A549 (cell line): ENCODE measurements around the gene TEDDM1. TPM values are rescaled to one million over a fixed set of nuclear protein-coding genes. Genes with fewer than 3 reads are reported as not detected.

Experiments used
- ATAC-seq, 2 experiments: fragments of 200-7000 bp in 1 of 2; fragments of >200 bp in 1 of 2; cut with Nextera tagmentation in 1 of 2; cut with Tn5 transposase in 1 of 2; 3 replicates each; pipeline versions ENCODE4 v1.8.0 to v1.9.1; 2018 to 2020; ENCODE audit warnings: mild to moderate bottlenecking in 1 of 2, moderate library complexity in 1 of 2
- CTCF ChIA-PET: fragments of 300-600 bp; sonication (Branson Sonifier 250); formaldehyde crosslinking; extraction: SDS; loops from one replicate; lab custom pipeline; 2021; ENCODE audit warnings: antibody characterized with exemption, inconsistent platforms; lab: Yijun Ruan, JAX
- POLR2A ChIA-PET: fragments of 350-600 bp; formaldehyde crosslinking; extraction: SDS; loops from one replicate; lab custom pipeline; 2021; ENCODE audit warnings: antibody characterized with exemption, inconsistent platforms; lab: Yijun Ruan, JAX
- DNase-seq, 2 experiments: peaks; one replicate each; pipeline versions ENCODE4 v3.0.0 to v3.0.0-alpha.2; 2011 to 2016; ENCODE audit warnings: low read depth in 1 of 2, low spot score in 1 of 2
- FAIRE-seq: peaks from 2 replicates; lab custom pipeline; 2011; peaks lifted over from hg19 to GRCh38; lab: Jason Lieb, UNC
- H3K27ac ChIP-seq, 2 experiments: fragments of >200 bp; sonication (Bioruptor Twin); formaldehyde crosslinking; 3 replicates each; pipeline ENCODE4 v1.5.1; 2016 to 2017
- H3K4me1 ChIP-seq: fragments of >200 bp; sonication (Bioruptor Twin); formaldehyde crosslinking; 3 replicates; pipeline ENCODE4 v1.6.1; 2016
- H3K4me2 ChIP-seq: fragments of >200 bp; sonication (Bioruptor Twin); formaldehyde crosslinking; 3 replicates; pipeline ENCODE4 v1.6.1; 2016
- H3K4me3 ChIP-seq: fragments of >200 bp; sonication (Bioruptor Twin); formaldehyde crosslinking; 3 replicates; pipeline ENCODE4 v1.5.1; 2016
- H3K9me3 ChIP-seq: fragments of >200 bp; sonication (Bioruptor Twin); formaldehyde crosslinking; 3 replicates; pipeline ENCODE4 v1.6.1; 2016
- ATOH8 ChIP-seq: fragments of 250-450 bp; sonication (Bioruptor Pico); IDR thresholded peaks from 2 replicates; pipeline ENCODE4 v1.5.0; 2020; ENCODE audit warnings: low read depth, mild to moderate bottlenecking, moderate library complexity
- CEBPB ChIP-seq, 2 experiments: fragments of >200 bp in 1 of 2; sonication (Bioruptor Twin) in 1 of 2; formaldehyde crosslinking in 1 of 2; IDR thresholded peaks; 2 replicates each; pipeline ENCODE4 v1.6.1; 2012 to 2016
- CHD2 ChIP-seq: fragments of 150-350 bp; IDR thresholded peaks from 2 replicates; pipeline ENCODE4 v1.6.1; 2014; ENCODE audit warnings: low read length; ENCODE audit not compliant: partially characterized antibody
- CHD4 ChIP-seq: fragments of 200-600 bp; sonication (generic); IDR thresholded peaks from 2 replicates; pipeline ENCODE4 v1.6.1; 2016; ENCODE audit warnings: antibody characterized with exemption, mild to moderate bottlenecking, borderline replicate concordance
- EHMT2 ChIP-seq: fragments of 200-600 bp; sonication (generic); IDR thresholded peaks from 2 replicates; pipeline ENCODE4 v1.6.1; 2016; ENCODE audit warnings: antibody characterized with exemption, low read depth, mild to moderate bottlenecking, moderate library complexity
- FOSL2 ChIP-seq, 2 experiments: fragments of 450-650 bp in 1 of 2; fragments of >200 bp in 1 of 2; sonication (Bioruptor Twin) in 1 of 2; formaldehyde crosslinking; IDR thresholded peaks; 2 replicates each; pipeline versions ENCODE4 v1.5.0 to v1.6.1; 2016 to 2020; ENCODE audit warnings: mild to moderate bottlenecking in 1 of 2, moderate library complexity in 1 of 2
- FOXS1 ChIP-seq: fragments of 250-450 bp; sonication (Bioruptor Pico); IDR thresholded peaks from 2 replicates; pipeline ENCODE4 v1.5.0; 2020; ENCODE audit warnings: mild to moderate bottlenecking, moderate library complexity
- GATA3 ChIP-seq: IDR thresholded peaks from 2 replicates; pipeline ENCODE4 v1.6.1; 2012; ENCODE audit warnings: borderline replicate concordance
- HMGXB4 ChIP-seq: fragments of 250-450 bp; sonication (Bioruptor Pico); IDR thresholded peaks from 2 replicates; pipeline ENCODE4 v1.5.0; 2021; ENCODE audit warnings: mild to moderate bottlenecking, moderate library complexity, borderline replicate concordance
- HOXA7 ChIP-seq: fragments of 250-450 bp; sonication (Bioruptor Pico); IDR thresholded peaks from 2 replicates; pipeline ENCODE4 v1.5.0; 2020; ENCODE audit warnings: mild to moderate bottlenecking, moderate library complexity
- JUN ChIP-seq, 2 experiments: fragments of >200 bp; sonication (Bioruptor Twin); formaldehyde crosslinking; IDR thresholded peaks; 2 replicates in 1 of 2; 3 replicates in 1 of 2; pipeline ENCODE4 v1.6.1; 2016 to 2017
- KDM1A ChIP-seq: fragments of 200-600 bp; sonication (generic); IDR thresholded peaks from 2 replicates; pipeline ENCODE4 v1.6.1; 2016; ENCODE audit warnings: low read depth, mild to moderate bottlenecking
- KDM5A ChIP-seq: fragments of 200-600 bp; sonication (generic); IDR thresholded peaks from 2 replicates; pipeline ENCODE4 v1.6.1; 2016; ENCODE audit warnings: antibody characterized with exemption, mild to moderate bottlenecking
- RAD21 ChIP-seq, 2 experiments: fragments of >200 bp in 1 of 2; sonication (Bioruptor Twin) in 1 of 2; formaldehyde crosslinking in 1 of 2; IDR thresholded peaks in 1 of 2; conservative IDR thresholded peaks in 1 of 2; 2 replicates in 1 of 2; 3 replicates in 1 of 2; pipeline ENCODE4 v1.6.1; 2012 to 2018; ENCODE audit warnings: inconsistent platforms in 1 of 2
- RARB ChIP-seq: fragments of 250-450 bp; sonication (Bioruptor Pico); IDR thresholded peaks from 2 replicates; pipeline ENCODE4 v1.8.0; 2021; ENCODE audit warnings: mild to moderate bottlenecking, moderate library complexity
- SMC3 ChIP-seq: fragments of >200 bp; sonication (Bioruptor Twin); formaldehyde crosslinking; IDR thresholded peaks from 3 replicates; pipeline ENCODE4 v1.6.1; 2018; ENCODE audit warnings: inconsistent platforms
- ZNF302 ChIP-seq: fragments of 250-450 bp; sonication (Bioruptor Pico); IDR thresholded peaks from 2 replicates; pipeline ENCODE4 v1.9.0; 2021; ENCODE audit warnings: inconsistent platforms, mild to moderate bottlenecking, moderate library complexity
- ZSCAN20 ChIP-seq: fragments of 250-450 bp; sonication (Bioruptor Pico); IDR thresholded peaks from 2 replicates; pipeline ENCODE4 v1.8.0; 2022; ENCODE audit warnings: mild to moderate bottlenecking, moderate library complexity
- WGBS: methylation state at CpG from one replicate; pipeline ENCODE4 v1.1.6; 2017; ENCODE audit errors: missing lambda C conversion rate; 5-methylcytosine and 5-hydroxymethylcytosine counted together
- polyA plus RNA-seq, 4 experiments: library from polyadenylated mRNA; depleted of rRNA in 3 of 4; stranded (reverse); fragments of >200 nt; fragmentation: RNase III in 1 of 4; extraction: RNeasy Plus Mini Kit Qiagen cat#74134 plus additional on column Dnase treatment in 1 of 4; gene quantifications; 2 replicates in 3 of 4; 3 replicates in 1 of 4; pipeline ENCODE4 v1.2.3, GENCODE V29; 2011 to 2017
- TF ChIP-seq, protein P1 (sequence below): fragments of >200 bp; sonication (Bioruptor Twin); formaldehyde crosslinking; IDR thresholded peaks from 3 replicates; pipeline ENCODE4 v1.6.1; 2016
- TF ChIP-seq, protein P2 (sequence below): fragments of >200 bp; sonication (Bioruptor Twin); formaldehyde crosslinking; IDR thresholded peaks from 2 replicates; pipeline ENCODE4 v1.6.1; 2016
- TF ChIP-seq, protein P3 (sequence below): IDR thresholded peaks from 2 replicates; pipeline ENCODE4 v1.6.1; 2012
- TF ChIP-seq, protein P4 (sequence below): fragments of 450-650 bp; IDR thresholded peaks from 2 replicates; pipeline ENCODE4 v1.6.1; 2014; ENCODE audit warnings: antibody characterized with exemption

Gene TEDDM1
- polyA plus RNA-seq, 2 of the 4 experiments (the other 2 are of a cell fraction), result not detected

- TF ChIP-seq, protein P1, sequence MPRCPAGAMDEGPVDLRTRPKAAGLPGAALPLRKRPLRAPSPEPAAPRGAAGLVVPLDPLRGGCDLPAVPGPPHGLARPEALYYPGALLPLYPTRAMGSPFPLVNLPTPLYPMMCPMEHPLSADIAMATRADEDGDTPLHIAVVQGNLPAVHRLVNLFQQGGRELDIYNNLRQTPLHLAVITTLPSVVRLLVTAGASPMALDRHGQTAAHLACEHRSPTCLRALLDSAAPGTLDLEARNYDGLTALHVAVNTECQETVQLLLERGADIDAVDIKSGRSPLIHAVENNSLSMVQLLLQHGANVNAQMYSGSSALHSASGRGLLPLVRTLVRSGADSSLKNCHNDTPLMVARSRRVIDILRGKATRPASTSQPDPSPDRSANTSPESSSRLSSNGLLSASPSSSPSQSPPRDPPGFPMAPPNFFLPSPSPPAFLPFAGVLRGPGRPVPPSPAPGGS, result no peak
- TF ChIP-seq SMC3, result no peak
- TF ChIP-seq, all 56 proteins: peak for 0
These were observed 26.3 kb upstream of the TEDDM1 start (continued) for GRCh38 chr1:182426442-182427430.

DNA sequence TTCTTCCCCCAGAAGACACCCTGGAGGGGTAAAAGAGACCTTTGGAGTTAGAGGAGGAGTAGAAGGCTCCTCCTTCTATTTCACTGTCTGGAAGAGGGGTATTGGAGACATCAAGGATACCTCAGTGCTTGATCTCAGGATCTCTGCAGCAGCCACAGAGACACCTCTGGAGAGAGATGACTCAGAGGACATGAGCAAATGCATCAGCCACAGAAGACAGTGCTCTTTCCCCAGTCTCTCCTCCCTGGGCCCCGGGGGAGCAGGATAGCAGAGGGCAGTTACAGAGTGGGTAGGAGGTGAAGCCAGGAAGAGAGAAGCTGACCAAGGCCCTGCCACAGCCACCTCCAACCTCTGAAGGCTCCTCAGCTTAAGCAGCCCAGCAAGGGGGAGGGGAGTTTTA is 15.3 kb upstream of the TEDDM1 start:
- no peak for TF ChIP-seq RAD21 (conservative IDR thresholded peaks at IDR 0.05 in 1 of 2, IDR thresholded peaks at IDR 0.05 in 1 of 2)
- no peak for TF ChIP-seq RARB (CRISPR knock-in tag)
- TF ChIP-seq GATA3, result no peak
- TF ChIP-seq KDM1A, result no peak
- TF ChIP-seq, protein P2, sequence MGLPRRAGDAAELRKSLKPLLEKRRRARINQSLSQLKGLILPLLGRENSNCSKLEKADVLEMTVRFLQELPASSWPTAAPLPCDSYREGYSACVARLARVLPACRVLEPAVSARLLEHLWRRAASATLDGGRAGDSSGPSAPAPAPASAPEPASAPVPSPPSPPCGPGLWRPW, result no peak
- ATAC-seq (no peak), DNase-seq (no peak), FAIRE-seq (no peak)
- Histone ChIP-seq H3K9me3 (no peaks in the 10 kb centered on the region), H3K4me2 (no peak overlapping the region), H3K4me3 (no peak overlapping the region), H3K4me1 (no peaks in the 10 kb centered on the region), H3K27ac (no peak overlapping the region)
- 0% methylated on average over 1 of the region's 1 CpG for WGBS
- ChIA-PET CTCF (interaction anchor here (1.2 kb wide), 1 partner anchor 19 kb away, joined by 5 read pairs; no protein-coding TSS in a partner anchor), POLR2A (no interaction called here)

- no peak overlapping the region for H3K4me2 ChIP-seq
- 13% methylated on average over 6 of the region's 6 CpGs for WGBS
- ATAC-seq (no peak), FAIRE-seq (no peak), DNase-seq (no peak)
- TF ChIP-seq, protein P3, sequence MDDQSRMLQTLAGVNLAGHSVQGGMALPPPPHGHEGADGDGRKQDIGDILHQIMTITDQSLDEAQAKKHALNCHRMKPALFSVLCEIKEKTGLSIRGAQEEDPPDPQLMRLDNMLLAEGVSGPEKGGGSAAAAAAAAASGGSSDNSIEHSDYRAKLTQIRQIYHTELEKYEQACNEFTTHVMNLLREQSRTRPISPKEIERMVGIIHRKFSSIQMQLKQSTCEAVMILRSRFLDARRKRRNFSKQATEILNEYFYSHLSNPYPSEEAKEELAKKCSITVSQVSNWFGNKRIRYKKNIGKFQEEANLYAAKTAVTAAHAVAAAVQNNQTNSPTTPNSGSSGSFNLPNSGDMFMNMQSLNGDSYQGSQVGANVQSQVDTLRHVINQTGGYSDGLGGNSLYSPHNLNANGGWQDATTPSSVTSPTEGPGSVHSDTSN, result no peak
- TF ChIP-seq FOXS1 (CRISPR knock-in tag) (no peak), CEBPB (IDR thresholded peaks at IDR 0.05) (no peak), HOXA7 (CRISPR knock-in tag) (no peak), CHD4 (no peak), FOSL2 (IDR thresholded peaks at IDR 0.05) (no peak), FOSL2 (CRISPR knock-in tag; IDR thresholded peaks at IDR 0.05) (no peak), CHD2 (no peak), ZNF302 (no peak)
- TF ChIP-seq, protein P2, result no peak
- H3K9me3 ChIP-seq, result no peaks in the 10 kb centered on the region
- H3K4me3 ChIP-seq, result no peak overlapping the region
- POLR2A ChIA-PET, result no interaction called here
- no peaks in the 10 kb centered on the region for H3K4me1 ChIP-seq
- CTCF ChIA-PET, result no interaction called here
- H3K27ac ChIP-seq, result no peak overlapping the region
These were observed 13.5 kb upstream of the TEDDM1 start for GRCh38 chr1:182413969-182414368.

DNA sequence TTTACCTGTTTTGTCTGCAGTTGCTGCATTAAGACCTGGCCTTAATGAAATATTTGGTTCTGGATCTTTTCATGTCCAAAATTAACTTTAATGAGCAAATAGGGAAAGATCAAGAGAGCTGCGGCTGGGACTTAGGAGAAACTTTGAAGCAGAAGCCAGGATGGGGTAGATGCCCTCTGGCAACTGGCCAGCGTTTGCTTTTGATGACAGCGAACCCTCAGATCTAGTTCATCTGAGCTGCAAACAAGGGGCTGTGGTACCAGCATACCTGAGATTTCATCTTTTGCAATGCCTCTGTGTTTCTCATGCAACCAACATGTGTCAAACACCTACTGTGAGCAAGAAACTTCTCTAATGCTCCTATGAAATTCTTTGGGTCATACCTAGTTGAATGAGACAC is 13.0 kb upstream of the TEDDM1 start:
- H3K4me2 ChIP-seq, result no peak overlapping the region
- POLR2A ChIA-PET, result no interaction called here

More for the DNA sequence above, 13.0 kb upstream of the TEDDM1 start:
- TF ChIP-seq FOXS1 (CRISPR knock-in tag) (no peak), EHMT2 (no peak), HOXA7 (CRISPR knock-in tag) (no peak), HMGXB4 (CRISPR knock-in tag) (no peak), CEBPB (IDR thresholded peaks at IDR 0.05) (no peak), KDM5A (no peak), ZSCAN20 (CRISPR knock-in tag) (no peak), ATOH8 (CRISPR knock-in tag) (no peak), JUN (IDR thresholded peaks at IDR 0.05) (no peak)
- TF ChIP-seq, protein P4, sequence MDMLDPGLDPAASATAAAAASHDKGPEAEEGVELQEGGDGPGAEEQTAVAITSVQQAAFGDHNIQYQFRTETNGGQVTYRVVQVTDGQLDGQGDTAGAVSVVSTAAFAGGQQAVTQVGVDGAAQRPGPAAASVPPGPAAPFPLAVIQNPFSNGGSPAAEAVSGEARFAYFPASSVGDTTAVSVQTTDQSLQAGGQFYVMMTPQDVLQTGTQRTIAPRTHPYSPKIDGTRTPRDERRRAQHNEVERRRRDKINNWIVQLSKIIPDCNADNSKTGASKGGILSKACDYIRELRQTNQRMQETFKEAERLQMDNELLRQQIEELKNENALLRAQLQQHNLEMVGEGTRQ, result no peak
- TF ChIP-seq, protein P2, result no peak
- Histone ChIP-seq H3K4me3 (no peak overlapping the region), H3K27ac (no peak overlapping the region), H3K9me3 (no peaks in the 10 kb centered on the region), H3K4me1 (no peaks in the 10 kb centered on the region)
- no peak for ATAC-seq
- 44% methylated on average over 3 of the region's 3 CpGs for WGBS
- no peak for FAIRE-seq
- CTCF ChIA-PET, result interaction anchor here (0.9 kb wide), 1 partner anchor 17 kb away, joined by 3 read pairs; no protein-coding TSS in a partner anchor
- no peak for DNase-seq
